ENCODE measurements around the gene CDKL4. TPM values are rescaled to one million over a fixed set of nuclear protein-coding genes. Genes with fewer than 3 reads are reported as not detected.

CDKL4 gene
- total and polyA plus RNA-seq, 2 of the 13 experiments (the other 11 are each of a cell fraction or from before 2014, with no cell fraction given): 0.29 to 0.50 TPM

- TF ChIP-seq ZNF773 (CRISPR knock-in tag; IDR thresholded peaks at IDR 0.05; ENCODE audit: borderline replicate concordance) (no peak), SRY (CRISPR knock-in tag; IDR thresholded peaks at IDR 0.05) (no peak), TEAD2 (CRISPR knock-in tag; IDR thresholded peaks at IDR 0.05) (no peak), ZNF576 (CRISPR knock-in tag; IDR thresholded peaks at IDR 0.05) (no peak), ZNF136 (CRISPR knock-in tag; IDR thresholded peaks at IDR 0.05; ENCODE audit: low read depth) (no peak), FOXK2 (IDR thresholded peaks at IDR 0.05) (no peak), DDIT3 (CRISPR knock-in tag; IDR thresholded peaks at IDR 0.05) (no peak), SP140L (CRISPR knock-in tag; IDR thresholded peaks at IDR 0.05; ENCODE audit: borderline replicate concordance) (no peak), DMTF1 (CRISPR knock-in tag; IDR thresholded peaks at IDR 0.05) (no peak), SIN3B (IDR thresholded peaks at IDR 0.05; ENCODE audit: low read length) (no peak), CREB3 (CRISPR knock-in tag; IDR thresholded peaks at IDR 0.05) (no peak), LRRFIP1 (CRISPR knock-in tag; conservative IDR thresholded peaks at IDR 0.05) (no peak), MEIS2 (CRISPR knock-in tag; IDR thresholded peaks at IDR 0.05) (no peak), ETV5 (CRISPR knock-in tag; IDR thresholded peaks at IDR 0.05; ENCODE audit: borderline replicate concordance) (no peak), ZBTB21 (CRISPR knock-in tag; IDR thresholded peaks at IDR 0.05) (no peak), ZNF770 (CRISPR knock-in tag; IDR thresholded peaks at IDR 0.05) (no peak; the same call in 1 of the 2 replicates), ZNF253 (CRISPR knock-in tag; IDR thresholded peaks at IDR 0.05; ENCODE audit: borderline replicate concordance) (no peak), ZFAT (CRISPR knock-in tag; conservative IDR thresholded peaks at IDR 0.05) (no peak), NR0B2 (CRISPR knock-in tag; IDR thresholded peaks at IDR 0.05) (no peak), HMG20A (CRISPR knock-in tag; IDR thresholded peaks at IDR 0.05; ENCODE audit: borderline replicate concordance) (peak; percentile 90), RNF2 (conservative IDR thresholded peaks at IDR 0.05; ENCODE audit: low read depth) (no peak)
Measured at GRCh38 chr2:39140322-39140847, 103.4 kb downstream of the CDKL4 start (continued).

Measured in HepG2 (cell line).